Coronary artery (tissue), 2 donors: Measurements from ENCODE around the gene ANKRD23.
"Not testable (repeated sequence)": the region's sequence is repeated elsewhere in the genome, so short reads cannot be mapped to it uniquely, and the experiment has no call there.

Experiments
- DNase-seq: peaks from one replicate; pipeline ENCODE4 v3.0.0-alpha.2; 2017; ENCODE audit warnings: low spot score
- H3K27ac ChIP-seq, 2 donors: fragments of 200-600 bp; sonication (generic); one replicate each; pipeline ENCODE4 v1.5.1; 2016 to 2019
- H3K4me3 ChIP-seq: fragments of 200-600 bp; sonication (generic); 2 replicates; pipeline ENCODE4 v1.5.1; 2016; ENCODE audit warnings: mild to moderate bottlenecking, moderate library complexity
- CTCF ChIP-seq: fragments of 200-600 bp; sonication (generic); IDR thresholded peaks from one replicate; pipeline ENCODE4 v1.5.1; 2019; ENCODE audit warnings: antibody characterized with exemption

Gene ANKRD23

GRCh38 chr2:96798733-96799622 lies 44.8 kb downstream of the ANKRD23 start:
- H3K4me3 ChIP-seq: no peak overlapping the region
- no peak overlapping the region for H3K27ac ChIP-seq
- no peak for TF ChIP-seq CTCF

GRCh38 chr2:96797066-96797625 lies 46.7 kb downstream of the ANKRD23 start:
- Histone ChIP-seq H3K27ac (no peak overlapping the region), H3K4me3 (no peak overlapping the region)
- TF ChIP-seq CTCF: no peak
- no peak for DNase-seq

More at GRCh38 chr2:96798733-96799622, 44.8 kb downstream of the ANKRD23 start:
- no peak for DNase-seq

- DNase-seq, H3K27ac ChIP-seq, H3K4me3 ChIP-seq: not testable (repeated sequence)
Measured at GRCh38 chr2:96796497-96796896, 47.3 kb downstream of the ANKRD23 start.

- Histone ChIP-seq H3K27ac (no peak overlapping the region), H3K4me3 (no peak overlapping the region)
- TF ChIP-seq CTCF: no peak
- DNase-seq: no peak
Measured at GRCh38 chr2:96795076-96795475, 48.7 kb downstream of the ANKRD23 start.

GRCh38 chr2:96792772-96793749 lies 50.8 kb downstream of the ANKRD23 start:
- no peak for DNase-seq
- Histone ChIP-seq H3K4me3 (no peak overlapping the region), H3K27ac (no peak overlapping the region)
- TF ChIP-seq CTCF: no peak

- TF ChIP-seq CTCF: no peak
- Histone ChIP-seq H3K4me3 (no peak overlapping the region), H3K27ac (no peak overlapping the region)
- DNase-seq: no peak
Measured at GRCh38 chr2:96789245-96789617, 54.6 kb downstream of the ANKRD23 start.
